ENCODE data around the gene NKX3-2.

- no peak for TF ChIP-seq CTCF (IDR thresholded peaks at IDR 0.05 in 8 of 11, conservative IDR thresholded peaks at IDR 0.05 in 3 of 11)
- no peak for TF ChIP-seq POLR2A (IDR thresholded peaks at IDR 0.05)
- no peak for TF ChIP-seq POLR2AphosphoS5 (IDR thresholded peaks at IDR 0.05)
Measured at GRCh38 chr4:13553081-13553480, 8.8 kb upstream of the NKX3-2 start.
